ENCODE data around the gene FLAD1. TPM values are rescaled to one million over a fixed set of nuclear protein-coding genes. Genes with fewer than 3 reads are reported as not detected.
A peak's percentile ranks its signal among the peaks of the same experiment; 100 is the strongest.

Gene FLAD1
- total RNA-seq, 1 experiment from 2014 or later, result 82.4 TPM

GRCh38 chr1:154938604-154939399 lies 44.3 kb upstream of the FLAD1 start:
- Histone ChIP-seq H3K27me3 (replicated peaks; ENCODE audit: insufficient read depth, low read depth, low read length, poor library complexity) (no peaks in the 10 kb centered on the region), H3K27ac (ENCODE audit: low read depth, low read length, poor library complexity, severe bottlenecking) (no peak overlapping the region), H3K36me3 (ENCODE audit: insufficient read depth, low read length, poor library complexity, severe bottlenecking) (no peaks in the 10 kb centered on the region), H3K4me1 (ENCODE audit: insufficient read depth, low read length, poor library complexity, severe bottlenecking) (peaks cover 57% of the 10 kb centered on the region), H3K4me3 (ENCODE audit: low read depth, low read length, poor library complexity, severe bottlenecking) (no peak overlapping the region), H3K9me3 (ENCODE audit: low read depth, low read length, poor library complexity, severe bottlenecking) (no peaks in the 10 kb centered on the region)
- intact Hi-C loops (cut with micrococcal nuclease; ENCODE audit: unreplicated experiment), result loop anchor here (5.0 kb wide), 1 partner anchor 67 kb away; the partner anchor contains the start of gene KCNN3
- POLR2A ChIA-PET (ENCODE audit: low non-redundant PET), result no interaction called here
- no peak for TF ChIP-seq CTCF (conservative IDR thresholded peaks at IDR 0.05; ENCODE audit: low read depth, low read length)
- no peak for TF ChIP-seq EZH2 (IDR thresholded peaks at IDR 0.05; ENCODE audit: borderline replicate concordance, low read depth, low read length, poor library complexity, severe bottlenecking)
- DNase-seq (ENCODE audit: low spot score), result no peak
- no TSS peak for BruUV-seq (replicated peaks)
- CTCF ChIA-PET, result interaction anchor here (0.8 kb wide), 1 partner anchor 64 kb away, joined by 3 read pairs; no protein-coding TSS in a partner anchor

- Histone ChIP-seq H3K4me3 (ENCODE audit: low read depth, low read length, poor library complexity, severe bottlenecking) (peak overlapping the region; percentile 2), H3K4me1 (ENCODE audit: insufficient read depth, low read length, poor library complexity, severe bottlenecking) (peaks cover 57% of the 10 kb centered on the region), H3K9me3 (ENCODE audit: low read depth, low read length, poor library complexity, severe bottlenecking) (no peaks in the 10 kb centered on the region), H3K36me3 (ENCODE audit: insufficient read depth, low read length, poor library complexity, severe bottlenecking) (no peaks in the 10 kb centered on the region), H3K27ac (ENCODE audit: low read depth, low read length, poor library complexity, severe bottlenecking) (peak overlapping the region; percentile 53), H3K27me3 (replicated peaks; ENCODE audit: insufficient read depth, low read depth, low read length, poor library complexity) (no peaks in the 10 kb centered on the region)
- TF ChIP-seq EZH2 (IDR thresholded peaks at IDR 0.05; ENCODE audit: borderline replicate concordance, low read depth, low read length, poor library complexity, severe bottlenecking) (no peak), CTCF (conservative IDR thresholded peaks at IDR 0.05; ENCODE audit: low read depth, low read length) (no peak)
- ChIA-PET CTCF (interaction anchor here (1.3 kb wide), 1 partner anchor 381 kb away, joined by 4 read pairs; no protein-coding TSS in a partner anchor), POLR2A (ENCODE audit: low non-redundant PET) (no interaction called here)
- BruUV-seq (replicated peaks), result no TSS peak
- intact Hi-C loops (cut with micrococcal nuclease; ENCODE audit: unreplicated experiment), result no loop called here
- no peak for DNase-seq (ENCODE audit: low spot score)
These were observed 43.0 kb upstream of the FLAD1 start for GRCh38 chr1:154940213-154940560.

- intact Hi-C loops (cut with micrococcal nuclease; ENCODE audit: unreplicated experiment), result no loop called here
- no peaks in the 10 kb centered on the region for H3K9me3 ChIP-seq (ENCODE audit: low read depth, low read length, poor library complexity, severe bottlenecking)
- H3K4me3 ChIP-seq (ENCODE audit: low read depth, low read length, poor library complexity, severe bottlenecking), result no peak overlapping the region
- no TSS peak for BruUV-seq (replicated peaks)
- H3K4me1 ChIP-seq (ENCODE audit: insufficient read depth, low read length, poor library complexity, severe bottlenecking), result peaks cover 52% of the 10 kb centered on the region
- peak overlapping the region; percentile 53 for H3K27ac ChIP-seq (ENCODE audit: low read depth, low read length, poor library complexity, severe bottlenecking)
- no peaks in the 10 kb centered on the region for H3K36me3 ChIP-seq (ENCODE audit: insufficient read depth, low read length, poor library complexity, severe bottlenecking)
- no peaks in the 10 kb centered on the region for H3K27me3 ChIP-seq (replicated peaks; ENCODE audit: insufficient read depth, low read depth, low read length, poor library complexity)
- POLR2A ChIA-PET (ENCODE audit: low non-redundant PET), result no interaction called here
- TF ChIP-seq EZH2 (IDR thresholded peaks at IDR 0.05; ENCODE audit: borderline replicate concordance, low read depth, low read length, poor library complexity, severe bottlenecking) (no peak), CTCF (conservative IDR thresholded peaks at IDR 0.05; ENCODE audit: low read depth, low read length) (no peak)
- DNase-seq (ENCODE audit: low spot score), result peak; percentile 88
- CTCF ChIA-PET, result interaction anchor here (0.6 to 1.3 kb wide), 3 partner anchors 14 to 381 kb away, joined by 3 to 7 read pairs (median 4); no protein-coding TSS in a partner anchor
These were observed 42.4 kb upstream of the FLAD1 start for GRCh38 chr1:154940651-154941194.
